HG03196 (cell line): ENCODE data around the gene HS3ST5.
"Not testable (repeated sequence)": the region's sequence is repeated elsewhere in the genome, so short reads cannot be mapped to it uniquely, and the experiment has no call there.

Experiments
- ATAC-seq: cut with Tn5 transposase; IDR thresholded peaks from one replicate; pipeline ENCODE4 v1.9.1; 2021; ENCODE audit not compliant: unreplicated experiment

The HS3ST5 gene

GRCh38 chr6:114061741-114062140 lies 281.1 kb downstream of the HS3ST5 start:
- no peak for ATAC-seq

GRCh38 chr6:114061116-114061515 lies 281.7 kb downstream of the HS3ST5 start:
- ATAC-seq: no peak

- no peak for ATAC-seq
These were observed 284.4 kb downstream of the HS3ST5 start for GRCh38 chr6:114058435-114058834.

GRCh38 chr6:114055763-114056162 lies 287.1 kb downstream of the HS3ST5 start:
- ATAC-seq: no peak

GRCh38 chr6:114055349-114055748 lies 287.5 kb downstream of the HS3ST5 start:
- no peak for ATAC-seq

- no peak for ATAC-seq
These were observed 289.0 kb downstream of the HS3ST5 start for GRCh38 chr6:114053791-114054190.

GRCh38 chr6:114052141-114052540 lies 290.7 kb downstream of the HS3ST5 start:
- ATAC-seq: no peak

- ATAC-seq: no peak
These were observed 291.8 kb downstream of the HS3ST5 start for GRCh38 chr6:114051031-114051430.

- no peak for ATAC-seq
These were observed 293.4 kb downstream of the HS3ST5 start for GRCh38 chr6:114049367-114049966.

GRCh38 chr6:114044566-114044965 lies 298.3 kb downstream of the HS3ST5 start:
- ATAC-seq: not testable (repeated sequence)

GRCh38 chr6:114042267-114043016 lies 300.4 kb downstream of the HS3ST5 start:
- ATAC-seq: no peak

GRCh38 chr6:114040871-114041270 lies 302.0 kb downstream of the HS3ST5 start:
- ATAC-seq: no peak

GRCh38 chr6:114039841-114040240 lies 303.0 kb downstream of the HS3ST5 start:
- no peak for ATAC-seq

GRCh38 chr6:114033606-114034005 lies 309.2 kb downstream of the HS3ST5 start:
- ATAC-seq: no peak

GRCh38 chr6:114032721-114033120 lies 310.1 kb downstream of the HS3ST5 start:
- ATAC-seq: no peak

GRCh38 chr6:114030767-114031166 lies 312.1 kb downstream of the HS3ST5 start:
- no peak for ATAC-seq

- ATAC-seq: no peak
These were observed 318.1 kb downstream of the HS3ST5 start for GRCh38 chr6:114024746-114025145.

- no peak for ATAC-seq
These were observed 322.6 kb downstream of the HS3ST5 start for GRCh38 chr6:114020196-114020595.

- ATAC-seq: not testable (repeated sequence)
These were observed 325.7 kb downstream of the HS3ST5 start for GRCh38 chr6:114017146-114017545.

- not testable (repeated sequence) for ATAC-seq
These were observed 328.7 kb downstream of the HS3ST5 start for GRCh38 chr6:114014106-114014505.

- ATAC-seq: not testable (repeated sequence)
These were observed 331.3 kb downstream of the HS3ST5 start for GRCh38 chr6:114011486-114011885.

- no peak for ATAC-seq
These were observed 332.3 kb downstream of the HS3ST5 start for GRCh38 chr6:114010540-114010939.

GRCh38 chr6:114009192-114009591 lies 333.6 kb downstream of the HS3ST5 start:
- ATAC-seq: no peak
